Fibroblast of the aortic adventitia (primary cell): Measurements from ENCODE around the gene PHKA1. TPM values are rescaled to one million over a fixed set of nuclear protein-coding genes. Genes with fewer than 3 reads are reported as not detected.
"Not testable (repeated sequence)": the region's sequence is repeated elsewhere in the genome, so short reads cannot be mapped to it uniquely, and the experiment has no call there.

Source experiments
- DNase-seq: peaks from one replicate; pipeline ENCODE4 v3.0.0-alpha.2; 2010; ENCODE audit warnings: low read depth
- H3K4me3 ChIP-seq: 2 replicates; pipeline ENCODE4 v1.5.1; 2011; ENCODE audit warnings: low read depth, mild to moderate bottlenecking, control low read depth, low read length, moderate library complexity
- CTCF ChIP-seq: IDR thresholded peaks from 2 replicates; pipeline ENCODE4 v1.5.1; 2011; ENCODE audit warnings: mild to moderate bottlenecking, low read length, control low read depth, inconsistent platforms; ENCODE audit not compliant: insufficient read depth
- total RNA-seq: library from RNA; depleted of rRNA; stranded (reverse); fragments of >200 nt; gene quantifications from 2 replicates; pipeline ENCODE4 v1.2.3, GENCODE V29; 2012; ENCODE audit warnings: low replicate concordance

PHKA1 gene
- total RNA-seq, 1 donor = 3.5 TPM

GRCh38 chrX:72572248-72573157 lies 141.6 kb downstream of the PHKA1 start, which contains the start of gene HDAC8:
Gene HDAC8 (minus strand): TSS chrX:72572843. CDS start chrX:72572761, 82 bp downstream.
- no peak for TF ChIP-seq CTCF
- DNase-seq = peak; percentile 91
- peak within 1 kb of the TSS; percentile 80 for H3K4me3 ChIP-seq

GRCh38 chrX:72569786-72570185 lies 144.3 kb downstream of the PHKA1 start:
- peak; percentile 38 for TF ChIP-seq CTCF
- DNase-seq = peak; percentile 89
- H3K4me3 ChIP-seq = no peak overlapping the region

GRCh38 chrX:72568406-72569092 lies 145.6 kb downstream of the PHKA1 start:
- H3K4me3 ChIP-seq = no peak overlapping the region
- DNase-seq = peak; percentile 81
- TF ChIP-seq CTCF = no peak

- TF ChIP-seq CTCF = no peak
These were observed 147.7 kb downstream of the PHKA1 start for GRCh38 chrX:72566448-72566847.

GRCh38 chrX:72559655-72560054 lies 154.5 kb downstream of the PHKA1 start:
- H3K4me3 ChIP-seq, DNase-seq: not testable (repeated sequence)

More at GRCh38 chrX:72566448-72566847, 147.7 kb downstream of the PHKA1 start:
- no peak for DNase-seq
- H3K4me3 ChIP-seq = no peak overlapping the region

- no peak for TF ChIP-seq CTCF
- H3K4me3 ChIP-seq = no peak overlapping the region
- DNase-seq = no peak
These were observed 159.5 kb downstream of the PHKA1 start for GRCh38 chrX:72554448-72555140.

- not testable (repeated sequence) for DNase-seq, H3K4me3 ChIP-seq
These were observed 161.7 kb downstream of the PHKA1 start for GRCh38 chrX:72552443-72552842.
